Osteocyte (in vitro differentiated cells): Measurements from ENCODE around the gene GOSR2. TPM values are rescaled to one million over a fixed set of nuclear protein-coding genes. Genes with fewer than 3 reads are reported as not detected.
A peak's percentile ranks its signal among the peaks of the same experiment; 100 is the strongest.

Source experiments
- DNase-seq: peaks from one replicate; pipeline ENCODE4 v3.0.0; 2021; ENCODE audit warnings: mixed read lengths; ENCODE audit not compliant: unreplicated experiment; ENCODE audit errors: extremely low spot score
- H3K27ac Mint-ChIP-seq: one replicate; pipeline ENCODE4 v1.8.0; 2021; ENCODE audit warnings: mild to moderate bottlenecking, mixed read lengths; ENCODE audit not compliant: unreplicated experiment
- H3K27me3 Mint-ChIP-seq: one replicate; pipeline ENCODE4 v1.8.0; 2021; ENCODE audit warnings: mixed read lengths; ENCODE audit not compliant: unreplicated experiment
- H3K36me3 Mint-ChIP-seq: one replicate; pipeline ENCODE4 v1.8.0; 2021; ENCODE audit warnings: mixed read lengths; ENCODE audit not compliant: unreplicated experiment
- H3K4me1 Mint-ChIP-seq: one replicate; pipeline ENCODE4 v1.8.0; 2021; ENCODE audit warnings: mixed read lengths; ENCODE audit not compliant: unreplicated experiment
- H3K4me3 Mint-ChIP-seq: one replicate; pipeline ENCODE4 v1.8.0; 2021; ENCODE audit warnings: mild to moderate bottlenecking, moderate library complexity, mixed read lengths; ENCODE audit not compliant: unreplicated experiment
- H3K9me3 Mint-ChIP-seq: one replicate; pipeline ENCODE4 v1.8.0; 2021; ENCODE audit warnings: mixed read lengths; ENCODE audit not compliant: unreplicated experiment
- CTCF ChIP-seq: fragments of 200-600 bp; sonication (generic); IDR thresholded peaks from 2 replicates; pipeline ENCODE4 v1.5.0; 2021; ENCODE audit warnings: antibody characterized with exemption, mild to moderate bottlenecking, moderate library complexity
- long read RNA-seq: library from polyadenylated mRNA; unstranded; transcript quantifications from one replicate; pipeline ENCODE4 v2.0.0, GENCODE V29; 2021
- total RNA-seq: library from RNA; stranded (reverse); gene quantifications from 2 replicates; pipeline ENCODE4 v1.2.1, GENCODE V29; 2021

GOSR2 gene
- total RNA-seq = 58.0 and 63.7 TPM in 2 replicates
- long read RNA-seq, transcript GOSR2-232 (6 exons, 3,964 nt) = major isoform, 297 of 458 reads
- long read RNA-seq, transcript GOSR2-240 (5 exons, 3,059 nt) = minor isoform, 26 of 458 reads
- long read RNA-seq, transcript GOSR2-213 (6 exons, 3,574 nt) = minor isoform, 19 of 458 reads
- long read RNA-seq, transcript GOSR2-239 (5 exons, 3,871 nt) = minor isoform, 33 of 458 reads
- long read RNA-seq, partial matches to known transcripts = 6 of 458 reads
- long read RNA-seq, other reads (novel, unspliced or antisense) = 17 of 458 reads

- Mint-ChIP-seq H3K27me3 (no peaks in the 10 kb centered on the region), H3K9me3 (no peaks in the 10 kb centered on the region), H3K36me3 (no peaks in the 10 kb centered on the region), H3K4me1 (peaks cover 33% of the 10 kb centered on the region), H3K4me3 (peak within 1 kb of the TSS; percentile 84), H3K27ac (peak within 1 kb of the TSS; percentile 100)
- DNase-seq = peak; percentile 95
- no peak for TF ChIP-seq CTCF
Measured at GRCh38 chr17:46922804-46923635, at the start of gene GOSR2. TSS of gene GOSR2 (plus strand) at chr17:46923160. CDS start at chr17:46923193, 33 bp downstream.

GRCh38 chr17:46873941-46874645 lies 48.9 kb upstream of the GOSR2 start:
- no peak for DNase-seq
- H3K27ac Mint-ChIP-seq = no peak overlapping the region

GRCh38 chr17:46874906-46875305 lies 48.1 kb upstream of the GOSR2 start:
- H3K36me3 Mint-ChIP-seq = no peaks in the 10 kb centered on the region
- no peak for DNase-seq
- no peaks in the 10 kb centered on the region for H3K4me1 Mint-ChIP-seq
- no peaks in the 10 kb centered on the region for H3K27me3 Mint-ChIP-seq
- H3K9me3 Mint-ChIP-seq = no peaks in the 10 kb centered on the region
- H3K4me3 Mint-ChIP-seq = no peak overlapping the region
- no peak overlapping the region for H3K27ac Mint-ChIP-seq
- TF ChIP-seq CTCF = no peak

More at GRCh38 chr17:46873941-46874645, 48.9 kb upstream of the GOSR2 start:
- Mint-ChIP-seq H3K4me3 (no peak overlapping the region), H3K4me1 (no peaks in the 10 kb centered on the region), H3K9me3 (no peaks in the 10 kb centered on the region), H3K27me3 (no peaks in the 10 kb centered on the region), H3K36me3 (no peaks in the 10 kb centered on the region)
- TF ChIP-seq CTCF = no peak

- Mint-ChIP-seq H3K4me1 (no peaks in the 10 kb centered on the region), H3K36me3 (no peaks in the 10 kb centered on the region), H3K4me3 (no peak overlapping the region), H3K27me3 (no peaks in the 10 kb centered on the region), H3K27ac (no peak overlapping the region), H3K9me3 (no peaks in the 10 kb centered on the region)
- no peak for TF ChIP-seq CTCF
- no peak for DNase-seq
Measured at GRCh38 chr17:46875849-46876352, 47.1 kb upstream of the GOSR2 start.
